ENCODE results near the gene ELP1. TPM values are rescaled to one million over a fixed set of nuclear protein-coding genes. Genes with fewer than 3 reads are reported as not detected.

The ELP1 gene
- polyA plus RNA-seq, 1 donor (not counting 4 experiments of a cell fraction or from before 2014, with no cell fraction given) = 49.6 TPM

DNA sequence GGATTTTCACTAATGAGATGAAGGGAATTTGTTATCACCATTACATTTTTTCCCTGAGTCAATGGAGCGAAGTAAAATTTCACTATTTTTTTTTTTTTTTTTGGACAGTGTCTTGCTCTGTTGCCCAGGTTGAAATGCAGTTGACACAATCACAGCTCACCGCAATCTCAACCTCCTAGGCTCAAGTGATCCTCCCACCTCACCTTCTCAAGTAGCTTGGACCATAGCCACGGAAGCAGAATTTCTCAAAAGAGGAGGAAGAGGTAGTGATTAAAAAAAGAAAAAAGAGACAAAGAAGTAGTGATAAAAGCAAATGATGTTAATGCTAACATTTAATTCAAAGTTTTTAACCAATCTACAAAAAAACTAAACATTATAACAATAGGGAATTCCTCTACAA lies 29.8 kb downstream of the ELP1 start:
- Histone ChIP-seq H3K36me3 (ENCODE audit: control insufficient read depth in 2 of 2, extremely low read depth in 1 of 2, insufficient read depth in 2 of 2, low read length in 2 of 2) (peaks cover 26 to 37% of the 10 kb centered on the region in 2 experiments), H3K27me3 (ENCODE audit: control insufficient read depth, extremely low read depth, insufficient read depth, low read length) (no peaks in the 10 kb centered on the region)
- no peak for FAIRE-seq

DNA sequence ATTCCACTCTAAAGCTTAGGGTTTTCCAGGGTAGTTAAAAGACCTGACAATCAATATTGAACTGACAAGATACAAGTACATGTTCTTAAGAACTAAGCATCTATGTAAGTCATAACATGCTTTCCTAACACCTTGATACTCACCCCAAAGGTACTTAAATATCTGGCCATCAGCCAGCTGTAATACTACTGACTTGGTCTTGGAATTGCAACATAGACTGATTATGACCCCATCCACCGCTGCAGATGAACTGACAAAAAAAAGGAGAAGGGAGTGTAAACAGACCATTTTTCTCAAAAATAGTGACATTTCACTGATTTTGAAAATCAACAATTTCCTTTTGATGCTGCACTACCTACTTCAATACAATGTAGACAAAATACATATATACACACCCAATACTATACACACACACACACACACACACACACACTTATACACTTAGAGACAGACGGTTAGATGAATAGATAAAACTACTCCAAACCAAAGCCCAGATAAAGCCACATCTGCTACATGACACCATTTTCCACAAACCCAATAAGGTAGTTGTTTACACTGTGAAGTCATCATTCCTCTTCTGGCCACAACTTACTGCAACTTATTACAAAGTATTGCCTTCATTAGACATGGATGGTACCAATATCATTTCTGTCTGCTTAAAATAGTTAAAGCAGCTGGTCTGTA lies 30.4 kb downstream of the ELP1 start:
- DNase-seq (ENCODE audit: low read depth, low spot score) (no peak), FAIRE-seq (no peak)
- Histone ChIP-seq H2AFZ (ENCODE audit: control insufficient read depth, low read length) (no peak overlapping the region), H3K79me2 (ENCODE audit: control insufficient read depth, insufficient read depth, low read length) (no peaks in the 10 kb centered on the region), H3K27me3 (ENCODE audit: control insufficient read depth, extremely low read depth, insufficient read depth, low read length) (no peaks in the 10 kb centered on the region), H3K9me3 (ENCODE audit: control insufficient read depth, low read depth, low read length) (no peaks in the 10 kb centered on the region), H3K4me1 (ENCODE audit: control insufficient read depth, extremely low read depth, insufficient read depth, low read length) (no peaks in the 10 kb centered on the region), H3K4me2 (ENCODE audit: control insufficient read depth, extremely low read depth, insufficient read depth, low read depth, low read length) (no peak overlapping the region), H3K36me3 (ENCODE audit: control insufficient read depth in 2 of 2, extremely low read depth in 1 of 2, insufficient read depth in 2 of 2, low read length in 2 of 2) (peaks cover 21 to 37% of the 10 kb centered on the region in 2 experiments), H4K20me1 (ENCODE audit: control insufficient read depth, extremely low read depth, insufficient read depth, low read length) (no peaks in the 10 kb centered on the region), H3K9me1 (ENCODE audit: control insufficient read depth, extremely low read depth, insufficient read depth, low read length) (no peaks in the 10 kb centered on the region), H3K9ac (ENCODE audit: control insufficient read depth, extremely low read depth, insufficient read depth, low read length) (no peak overlapping the region), H3K27ac (ENCODE audit: control insufficient read depth, insufficient read depth, low read length) (no peak overlapping the region), H3K4me3 (ENCODE audit: control insufficient read depth in 2 of 3, extremely low read depth in 1 of 3, insufficient read depth in 2 of 3, low read depth in 1 of 3, low read length in 3 of 3) (no peak overlapping the region)
- no peak for TF ChIP-seq EZH2 (IDR thresholded peaks at IDR 0.05; ENCODE audit: low read length)
- TF ChIP-seq, protein P1, sequence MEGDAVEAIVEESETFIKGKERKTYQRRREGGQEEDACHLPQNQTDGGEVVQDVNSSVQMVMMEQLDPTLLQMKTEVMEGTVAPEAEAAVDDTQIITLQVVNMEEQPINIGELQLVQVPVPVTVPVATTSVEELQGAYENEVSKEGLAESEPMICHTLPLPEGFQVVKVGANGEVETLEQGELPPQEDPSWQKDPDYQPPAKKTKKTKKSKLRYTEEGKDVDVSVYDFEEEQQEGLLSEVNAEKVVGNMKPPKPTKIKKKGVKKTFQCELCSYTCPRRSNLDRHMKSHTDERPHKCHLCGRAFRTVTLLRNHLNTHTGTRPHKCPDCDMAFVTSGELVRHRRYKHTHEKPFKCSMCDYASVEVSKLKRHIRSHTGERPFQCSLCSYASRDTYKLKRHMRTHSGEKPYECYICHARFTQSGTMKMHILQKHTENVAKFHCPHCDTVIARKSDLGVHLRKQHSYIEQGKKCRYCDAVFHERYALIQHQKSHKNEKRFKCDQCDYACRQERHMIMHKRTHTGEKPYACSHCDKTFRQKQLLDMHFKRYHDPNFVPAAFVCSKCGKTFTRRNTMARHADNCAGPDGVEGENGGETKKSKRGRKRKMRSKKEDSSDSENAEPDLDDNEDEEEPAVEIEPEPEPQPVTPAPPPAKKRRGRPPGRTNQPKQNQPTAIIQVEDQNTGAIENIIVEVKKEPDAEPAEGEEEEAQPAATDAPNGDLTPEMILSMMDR (optimal IDR thresholded peaks at IDR 0.05 in 1 of 3, IDR thresholded peaks at IDR 0.05 in 1 of 3, conservative IDR thresholded peaks at IDR 0.05 in 1 of 3; ENCODE audit: extremely low read depth in 1 of 3, insufficient read depth in 2 of 3, low read length in 3 of 3) = no peak
- dilution Hi-C loops (cut with MboI; ENCODE audit: extremely low pct_ligation_motif_present, low sequenced_read_pairs) = no loop called here

More for the DNA sequence above, 29.8 kb downstream of the ELP1 start:
- Histone ChIP-seq H2AFZ (ENCODE audit: control insufficient read depth, low read length) (no peak overlapping the region), H4K20me1 (ENCODE audit: control insufficient read depth, extremely low read depth, insufficient read depth, low read length) (no peaks in the 10 kb centered on the region), H3K4me1 (ENCODE audit: control insufficient read depth, extremely low read depth, insufficient read depth, low read length) (no peaks in the 10 kb centered on the region), H3K4me2 (ENCODE audit: control insufficient read depth, extremely low read depth, insufficient read depth, low read depth, low read length) (no peak overlapping the region), H3K4me3 (ENCODE audit: control insufficient read depth in 2 of 3, extremely low read depth in 1 of 3, insufficient read depth in 2 of 3, low read depth in 1 of 3, low read length in 3 of 3) (no peak overlapping the region), H3K27ac (ENCODE audit: control insufficient read depth, insufficient read depth, low read length) (no peak overlapping the region), H3K9ac (ENCODE audit: control insufficient read depth, extremely low read depth, insufficient read depth, low read length) (no peak overlapping the region), H3K79me2 (ENCODE audit: control insufficient read depth, insufficient read depth, low read length) (no peaks in the 10 kb centered on the region), H3K9me1 (ENCODE audit: control insufficient read depth, extremely low read depth, insufficient read depth, low read length) (no peaks in the 10 kb centered on the region), H3K9me3 (ENCODE audit: control insufficient read depth, low read depth, low read length) (no peaks in the 10 kb centered on the region)
- TF ChIP-seq, protein P1 (optimal IDR thresholded peaks at IDR 0.05 in 1 of 3, IDR thresholded peaks at IDR 0.05 in 1 of 3, conservative IDR thresholded peaks at IDR 0.05 in 1 of 3; ENCODE audit: extremely low read depth in 1 of 3, insufficient read depth in 2 of 3, low read length in 3 of 3) = no peak
- no peak for TF ChIP-seq EZH2 (IDR thresholded peaks at IDR 0.05; ENCODE audit: low read length)
- no peak for DNase-seq (ENCODE audit: low read depth, low spot score)
- dilution Hi-C loops (cut with MboI; ENCODE audit: extremely low pct_ligation_motif_present, low sequenced_read_pairs) = no loop called here
